Neural cell (in vitro differentiated cells): ENCODE data around the gene REXO2. TPM values are rescaled to one million over a fixed set of nuclear protein-coding genes. Genes with fewer than 3 reads are reported as not detected.

Source experiments
- H2AFZ ChIP-seq: fragments of 200-600, 300-800 bp; sonication (generic), shearing (Covaris generic); 2 replicates; pipeline ENCODE4 v1.6.0; 2014; ENCODE audit warnings: low read depth, mild to moderate bottlenecking, antibody characterized with exemption, low read length, moderate library complexity
- H3F3A ChIP-seq: fragments of 200-600 bp; shearing (Covaris generic); 2 replicates; pipeline ENCODE4 v1.6.1; 2016; ENCODE audit warnings: mild to moderate bottlenecking, moderate library complexity, mixed read lengths, antibody characterized with exemption, low read length; ENCODE audit not compliant: insufficient read depth, poor library complexity, severe bottlenecking
- H3K27ac ChIP-seq: fragments of 200-600, 300-800 bp; sonication (generic), shearing (Covaris generic); 2 replicates; pipeline ENCODE4 v1.5.1; 2014; ENCODE audit warnings: mild to moderate bottlenecking, low read length, moderate library complexity
- H3K27me3 ChIP-seq: fragments of 300-800, 200-600 bp; sonication (generic), shearing (Covaris generic); 2 replicates; pipeline ENCODE4 v1.6.0; 2014; ENCODE audit warnings: mild to moderate bottlenecking, low read depth, low read length, moderate library complexity; ENCODE audit not compliant: insufficient read depth
- H3K36me3 ChIP-seq: fragments of 300-800, 200-600 bp; sonication (generic), shearing (Covaris generic); 2 replicates; pipeline ENCODE4 v1.5.1; 2014; ENCODE audit warnings: mild to moderate bottlenecking, antibody characterized with exemption, low read length, moderate library complexity; ENCODE audit not compliant: insufficient read depth
- H3K4me2 ChIP-seq: fragments of 300-800, 200-600 bp; sonication (generic), shearing (Covaris generic); 2 replicates; pipeline ENCODE4 v1.6.0; 2014; ENCODE audit warnings: mild to moderate bottlenecking, low read length
- H3K4me3 ChIP-seq: fragments of 300-800, 200-600 bp; sonication (generic), shearing (Covaris generic); 2 replicates; pipeline ENCODE4 v1.5.1; 2014; ENCODE audit warnings: mild to moderate bottlenecking, low read length, moderate library complexity
- H3K79me2 ChIP-seq: fragments of 200-600 bp; shearing (Covaris generic); replicated peaks from 2 replicates; pipeline ENCODE4 v1.6.0; 2014; ENCODE audit warnings: mild to moderate bottlenecking, low read length, moderate library complexity; ENCODE audit not compliant: insufficient read depth
- H3K9ac ChIP-seq: fragments of 300-800, 200-600 bp; sonication (generic), shearing (Covaris generic); 2 replicates; pipeline ENCODE4 v1.6.1; 2016; ENCODE audit warnings: mild to moderate bottlenecking, low read length, mixed read lengths
- H3K9me2 ChIP-seq: fragments of 200-600 bp; shearing (Covaris generic); 2 replicates; pipeline ENCODE4 v1.6.1; 2016; ENCODE audit warnings: mild to moderate bottlenecking, low read length, mixed read lengths; ENCODE audit not compliant: insufficient read depth
- H3K9me3 ChIP-seq: fragments of 200-600, 300-800 bp; sonication (generic), shearing (Covaris generic); 2 replicates; pipeline ENCODE4 v1.6.1; 2016; ENCODE audit warnings: mild to moderate bottlenecking, mixed run types, low read length, moderate library complexity, mixed read lengths
- H4K20me1 ChIP-seq: fragments of 200-600 bp; shearing (Covaris generic); 2 replicates; pipeline ENCODE4 v1.6.1; 2016; ENCODE audit warnings: mild to moderate bottlenecking, mixed run types; ENCODE audit not compliant: insufficient read depth
- EP300 ChIP-seq: fragments of 450-650 bp; conservative IDR thresholded peaks from 2 replicates; pipeline ENCODE4 v1.6.1; 2014; ENCODE audit warnings: antibody characterized with exemption, mild to moderate bottlenecking, moderate library complexity; ENCODE audit not compliant: poor library complexity, severe bottlenecking
- EZH2 ChIP-seq: fragments of 200-600, 300-800 bp; shearing (Covaris generic), sonication (generic); IDR thresholded peaks from 2 replicates; pipeline ENCODE4 v1.6.1; 2014; ENCODE audit warnings: antibody characterized with exemption, low read length, borderline replicate concordance, mild to moderate bottlenecking; ENCODE audit not compliant: insufficient read depth, poor library complexity, severe bottlenecking
- MXI1 ChIP-seq: fragments of 450-650 bp; conservative IDR thresholded peaks from 2 replicates; pipeline ENCODE4 v1.6.1; 2014; ENCODE audit warnings: antibody characterized with exemption, mild to moderate bottlenecking; ENCODE audit not compliant: poor library complexity, severe bottlenecking
- POLR2AphosphoS5 ChIP-seq: IDR thresholded peaks from 2 replicates; pipeline ENCODE4 v1.6.1; 2012
- RAD21 ChIP-seq: fragments of 450-650 bp; conservative IDR thresholded peaks from 2 replicates; pipeline ENCODE4 v1.6.1; 2014; ENCODE audit warnings: antibody characterized with exemption, mild to moderate bottlenecking, moderate library complexity
- SMC3 ChIP-seq: fragments of 450-650 bp; conservative IDR thresholded peaks from 2 replicates; pipeline ENCODE4 v1.6.1; 2014; ENCODE audit warnings: antibody characterized with exemption, mild to moderate bottlenecking, moderate library complexity; ENCODE audit not compliant: poor library complexity
- TAF1 ChIP-seq: IDR thresholded peaks from 2 replicates; pipeline ENCODE4 v1.6.1; 2012; ENCODE audit warnings: low read depth
- polyA plus RNA-seq: library from polyadenylated mRNA; depleted of rRNA; stranded (reverse); fragments of >200 nt; gene quantifications from 2 replicates; pipeline ENCODE4 v1.2.3, GENCODE V29; 2014
- TF ChIP-seq, protein P1 (sequence below): fragments of 450-650 bp; IDR thresholded peaks from 2 replicates; pipeline ENCODE4 v1.5.1; 2014; ENCODE audit warnings: antibody characterized with exemption, mild to moderate bottlenecking, moderate library complexity; ENCODE audit not compliant: poor library complexity, severe bottlenecking
- TF ChIP-seq, protein P2 (sequence below): IDR thresholded peaks from 2 replicates; pipeline ENCODE4 v1.6.1; 2012; ENCODE audit warnings: borderline replicate concordance

The REXO2 gene
- polyA plus RNA-seq, 1 donor from 2014 or later: 48.8 TPM

DNA sequence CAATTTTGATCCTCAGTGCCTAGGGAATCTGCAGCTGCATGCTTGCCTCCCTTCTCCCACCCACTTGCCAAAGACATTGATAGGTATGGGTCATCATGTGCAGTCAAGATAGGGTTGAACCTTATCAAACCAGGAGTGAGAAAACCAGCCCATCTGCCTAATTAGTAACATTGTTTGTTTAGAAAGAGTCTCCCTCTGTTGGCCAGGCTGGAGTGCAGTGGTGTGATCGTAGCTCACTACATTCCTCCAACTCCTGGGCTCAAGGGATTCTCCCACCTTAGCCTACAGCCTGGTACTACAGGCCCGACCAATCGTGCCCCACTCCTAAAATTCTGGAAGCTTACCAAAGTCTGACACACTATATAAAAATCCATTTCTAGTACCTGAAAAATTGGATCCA is 43.5 kb upstream of the REXO2 start:
- no peaks in the 10 kb centered on the region for H3K27me3 ChIP-seq
- H3K27ac ChIP-seq: no peak overlapping the region
- H3K9me3 ChIP-seq: no peaks in the 10 kb centered on the region
- H3K9me2 ChIP-seq: no peaks in the 10 kb centered on the region
- H3K9ac ChIP-seq: no peak overlapping the region
- TF ChIP-seq TAF1 (no peak), SMC3 (no peak), EP300 (no peak), RAD21 (no peak), EZH2 (no peak), POLR2AphosphoS5 (no peak), MXI1 (no peak)
- TF ChIP-seq, protein P1, sequence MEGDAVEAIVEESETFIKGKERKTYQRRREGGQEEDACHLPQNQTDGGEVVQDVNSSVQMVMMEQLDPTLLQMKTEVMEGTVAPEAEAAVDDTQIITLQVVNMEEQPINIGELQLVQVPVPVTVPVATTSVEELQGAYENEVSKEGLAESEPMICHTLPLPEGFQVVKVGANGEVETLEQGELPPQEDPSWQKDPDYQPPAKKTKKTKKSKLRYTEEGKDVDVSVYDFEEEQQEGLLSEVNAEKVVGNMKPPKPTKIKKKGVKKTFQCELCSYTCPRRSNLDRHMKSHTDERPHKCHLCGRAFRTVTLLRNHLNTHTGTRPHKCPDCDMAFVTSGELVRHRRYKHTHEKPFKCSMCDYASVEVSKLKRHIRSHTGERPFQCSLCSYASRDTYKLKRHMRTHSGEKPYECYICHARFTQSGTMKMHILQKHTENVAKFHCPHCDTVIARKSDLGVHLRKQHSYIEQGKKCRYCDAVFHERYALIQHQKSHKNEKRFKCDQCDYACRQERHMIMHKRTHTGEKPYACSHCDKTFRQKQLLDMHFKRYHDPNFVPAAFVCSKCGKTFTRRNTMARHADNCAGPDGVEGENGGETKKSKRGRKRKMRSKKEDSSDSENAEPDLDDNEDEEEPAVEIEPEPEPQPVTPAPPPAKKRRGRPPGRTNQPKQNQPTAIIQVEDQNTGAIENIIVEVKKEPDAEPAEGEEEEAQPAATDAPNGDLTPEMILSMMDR: no peak
- TF ChIP-seq, protein P2, sequence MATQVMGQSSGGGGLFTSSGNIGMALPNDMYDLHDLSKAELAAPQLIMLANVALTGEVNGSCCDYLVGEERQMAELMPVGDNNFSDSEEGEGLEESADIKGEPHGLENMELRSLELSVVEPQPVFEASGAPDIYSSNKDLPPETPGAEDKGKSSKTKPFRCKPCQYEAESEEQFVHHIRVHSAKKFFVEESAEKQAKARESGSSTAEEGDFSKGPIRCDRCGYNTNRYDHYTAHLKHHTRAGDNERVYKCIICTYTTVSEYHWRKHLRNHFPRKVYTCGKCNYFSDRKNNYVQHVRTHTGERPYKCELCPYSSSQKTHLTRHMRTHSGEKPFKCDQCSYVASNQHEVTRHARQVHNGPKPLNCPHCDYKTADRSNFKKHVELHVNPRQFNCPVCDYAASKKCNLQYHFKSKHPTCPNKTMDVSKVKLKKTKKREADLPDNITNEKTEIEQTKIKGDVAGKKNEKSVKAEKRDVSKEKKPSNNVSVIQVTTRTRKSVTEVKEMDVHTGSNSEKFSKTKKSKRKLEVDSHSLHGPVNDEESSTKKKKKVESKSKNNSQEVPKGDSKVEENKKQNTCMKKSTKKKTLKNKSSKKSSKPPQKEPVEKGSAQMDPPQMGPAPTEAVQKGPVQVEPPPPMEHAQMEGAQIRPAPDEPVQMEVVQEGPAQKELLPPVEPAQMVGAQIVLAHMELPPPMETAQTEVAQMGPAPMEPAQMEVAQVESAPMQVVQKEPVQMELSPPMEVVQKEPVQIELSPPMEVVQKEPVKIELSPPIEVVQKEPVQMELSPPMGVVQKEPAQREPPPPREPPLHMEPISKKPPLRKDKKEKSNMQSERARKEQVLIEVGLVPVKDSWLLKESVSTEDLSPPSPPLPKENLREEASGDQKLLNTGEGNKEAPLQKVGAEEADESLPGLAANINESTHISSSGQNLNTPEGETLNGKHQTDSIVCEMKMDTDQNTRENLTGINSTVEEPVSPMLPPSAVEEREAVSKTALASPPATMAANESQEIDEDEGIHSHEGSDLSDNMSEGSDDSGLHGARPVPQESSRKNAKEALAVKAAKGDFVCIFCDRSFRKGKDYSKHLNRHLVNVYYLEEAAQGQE: no peak
- peaks cover 14% of the 10 kb centered on the region for H3K79me2 ChIP-seq
- peaks cover 3% of the 10 kb centered on the region for H3F3A ChIP-seq
- no peak overlapping the region for H3K4me3 ChIP-seq
- H3K4me2 ChIP-seq: no peak overlapping the region
- H3K36me3 ChIP-seq: no peaks in the 10 kb centered on the region
- no peaks in the 10 kb centered on the region for H4K20me1 ChIP-seq
- H2AFZ ChIP-seq: no peak overlapping the region

DNA sequence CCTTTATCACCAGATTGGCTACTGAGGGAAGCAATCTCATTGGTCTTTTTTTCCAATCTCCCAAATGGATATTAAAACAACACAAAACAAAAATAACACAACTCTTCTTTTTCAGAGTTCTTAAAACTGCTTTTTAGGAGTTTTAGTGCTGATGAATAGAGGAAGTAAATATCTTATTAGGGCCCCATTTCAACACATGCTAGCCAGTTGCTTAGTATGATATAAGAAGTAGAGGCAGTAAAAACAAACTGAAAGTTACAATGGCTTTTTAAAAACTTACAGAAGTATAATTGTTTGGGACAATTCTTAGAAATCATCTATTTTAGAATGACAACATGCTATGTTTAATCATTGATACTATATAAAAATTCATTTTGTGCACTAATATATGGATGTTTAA is 42.4 kb upstream of the REXO2 start:
- Histone ChIP-seq H3K27ac (no peak overlapping the region), H3F3A (peaks cover 3% of the 10 kb centered on the region), H2AFZ (no peak overlapping the region), H3K27me3 (no peaks in the 10 kb centered on the region), H3K9me3 (no peaks in the 10 kb centered on the region), H4K20me1 (no peaks in the 10 kb centered on the region), H3K4me2 (no peak overlapping the region), H3K9ac (no peak overlapping the region), H3K9me2 (no peaks in the 10 kb centered on the region), H3K79me2 (peaks cover 26% of the 10 kb centered on the region), H3K36me3 (no peaks in the 10 kb centered on the region), H3K4me3 (no peak overlapping the region)
- TF ChIP-seq EP300: no peak
- TF ChIP-seq MXI1: no peak
- TF ChIP-seq, protein P1: no peak
- TF ChIP-seq RAD21: no peak
- no peak for TF ChIP-seq SMC3
- TF ChIP-seq TAF1: no peak
- TF ChIP-seq EZH2: no peak
- TF ChIP-seq, protein P2: no peak
- no peak for TF ChIP-seq POLR2AphosphoS5
